Midbrain (tissue), 1 donor: ENCODE results near the gene TMEM51.
A peak's percentile ranks its signal among the peaks of the same experiment; 100 is the strongest.
"Not testable (repeated sequence)": the region's sequence is repeated elsewhere in the genome, so short reads cannot be mapped to it uniquely, and the experiment has no call there.

Experiments
- DNase-seq: peaks from one replicate; lab custom pipeline; 2025; lab: John Stamatoyannopoulos, UW

The TMEM51 gene

DNA sequence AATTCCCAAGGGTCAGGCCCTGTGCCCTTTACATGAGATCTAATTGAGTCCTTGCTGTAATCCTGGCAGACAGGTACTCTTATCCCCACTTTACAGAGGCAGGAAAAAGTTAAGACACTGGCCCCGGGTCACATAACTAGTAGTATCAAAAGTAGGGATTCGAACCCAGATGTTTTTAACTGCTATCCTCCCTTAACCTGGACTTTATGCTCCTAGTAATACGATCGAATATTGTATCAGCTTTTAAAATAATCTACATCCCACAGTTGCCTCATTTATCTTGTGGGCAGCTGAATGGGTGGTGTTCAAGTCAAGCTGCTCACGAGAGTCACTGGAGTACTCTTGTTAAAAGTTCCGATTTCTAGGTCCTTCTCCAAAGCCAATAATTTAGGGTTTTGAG lies 25.5 kb upstream of the TMEM51 start:
- no peak for DNase-seq

DNA sequence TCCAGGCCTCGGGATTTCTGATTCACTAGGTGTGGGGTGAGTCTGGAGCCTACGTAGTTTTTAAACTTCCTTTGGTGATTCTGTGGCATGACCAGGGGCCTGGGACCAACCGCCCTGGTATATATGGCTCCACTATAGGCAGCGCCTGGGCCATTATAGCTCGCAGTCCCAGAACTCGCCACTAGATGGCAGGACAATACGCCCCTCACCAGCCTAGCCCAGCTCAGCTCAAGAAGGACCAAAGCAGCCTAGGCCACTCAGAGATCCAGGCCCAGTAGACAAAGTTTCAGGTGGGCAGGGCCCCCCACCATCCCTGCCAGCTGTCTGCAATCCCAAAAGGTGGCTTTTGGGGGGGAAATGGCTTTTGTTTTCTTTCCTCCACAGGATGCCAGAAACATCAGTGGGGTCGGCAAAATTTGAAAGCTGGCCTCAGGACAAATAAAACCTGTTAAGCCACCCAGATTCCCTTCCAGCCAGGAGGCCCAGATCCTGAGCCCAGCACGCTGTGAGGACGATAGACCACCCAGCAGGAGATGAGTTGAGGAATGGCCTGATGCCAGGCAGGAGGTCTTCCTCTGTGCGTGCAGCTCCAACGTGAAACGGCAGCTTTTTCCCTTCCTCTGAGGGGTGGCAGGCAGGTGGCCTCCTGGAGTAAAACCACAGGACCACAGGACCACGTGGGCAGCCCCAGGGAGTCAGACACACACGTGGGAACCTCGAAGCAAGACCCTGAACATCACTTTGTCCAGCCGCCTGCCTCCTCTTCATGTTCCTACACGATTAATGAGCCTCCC lies 24.8 kb upstream of the TMEM51 start:
- peak; percentile 33 for DNase-seq

DNA sequence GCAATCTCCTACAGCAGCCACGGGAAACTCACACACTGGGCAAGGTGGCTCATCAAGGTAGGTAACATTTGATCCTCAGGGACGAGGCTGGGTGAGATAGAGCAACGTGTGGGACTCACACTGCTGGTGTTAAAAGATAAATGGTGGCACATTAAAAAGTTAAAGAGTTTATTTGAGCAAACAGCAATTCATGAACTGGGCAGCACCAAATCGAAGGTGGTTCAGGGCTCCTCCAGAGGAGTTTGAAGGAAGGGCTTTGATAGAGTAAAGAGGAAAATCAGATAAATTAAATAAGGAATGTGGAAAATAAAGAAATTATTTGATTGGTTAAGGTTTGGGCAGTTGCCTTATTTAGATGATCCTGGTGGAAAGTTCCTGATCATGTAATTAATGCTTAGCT lies 23.6 kb upstream of the TMEM51 start:
- DNase-seq, result no peak

DNA sequence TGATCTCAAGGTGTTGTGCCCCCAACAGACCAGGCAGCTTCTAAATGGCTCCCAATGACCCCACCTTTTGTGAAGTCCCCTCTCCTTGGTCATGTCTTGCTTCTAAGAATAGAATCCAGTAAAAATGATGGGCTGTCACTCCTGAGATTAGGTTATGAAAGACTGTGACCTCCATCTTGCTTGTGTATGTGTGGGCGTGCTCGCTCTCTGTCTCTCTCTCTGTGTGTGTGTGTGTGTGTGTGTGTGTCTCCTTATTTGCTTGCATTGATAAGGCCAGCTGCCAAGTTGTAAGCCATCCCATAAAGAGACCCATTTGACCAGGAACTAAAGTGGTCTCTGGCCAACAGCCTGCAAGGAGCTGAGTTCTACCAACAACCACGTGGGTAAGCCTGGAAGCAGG lies 22.9 kb upstream of the TMEM51 start:
- no peak for DNase-seq

DNA sequence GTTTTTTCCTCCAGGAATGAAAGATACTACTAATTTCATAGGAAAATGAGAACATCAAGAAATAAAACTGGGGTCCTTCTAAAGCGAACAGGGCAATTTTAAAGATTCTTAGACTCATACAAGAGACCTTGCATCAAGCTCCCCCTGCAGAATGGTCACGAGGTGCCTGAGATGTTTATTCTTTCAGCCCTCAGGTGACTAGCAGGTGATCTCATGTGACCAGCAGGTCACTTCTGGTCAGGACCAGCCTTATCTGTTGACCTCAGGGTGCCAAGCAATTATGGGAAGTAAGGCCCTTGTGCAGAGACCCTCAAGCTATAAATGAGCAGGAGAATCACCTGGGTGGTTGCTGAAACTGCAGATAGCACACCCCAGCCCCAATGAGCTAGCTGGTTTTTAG lies 20.6 kb upstream of the TMEM51 start:
- DNase-seq, result no peak

DNA sequence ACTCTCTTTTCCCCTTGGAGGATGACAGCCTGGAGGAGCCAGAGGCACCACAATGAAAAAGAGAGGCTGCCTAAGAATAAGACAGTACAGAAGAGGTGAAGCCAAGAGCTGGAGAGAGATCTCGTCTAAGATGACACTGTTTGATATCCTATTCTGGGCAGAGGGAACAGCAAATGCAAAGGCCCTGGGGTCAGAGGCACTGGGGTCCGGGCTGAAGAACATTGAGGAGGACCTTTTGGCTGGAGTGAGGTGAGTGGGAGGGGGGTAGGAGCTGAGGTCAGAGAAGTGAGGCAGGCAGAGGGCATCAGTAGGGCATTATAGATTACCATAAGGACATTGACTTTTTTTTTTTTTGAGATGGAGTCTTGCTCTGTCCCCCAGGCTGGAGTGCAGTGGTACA lies 19.3 kb upstream of the TMEM51 start:
- no peak for DNase-seq

DNA sequence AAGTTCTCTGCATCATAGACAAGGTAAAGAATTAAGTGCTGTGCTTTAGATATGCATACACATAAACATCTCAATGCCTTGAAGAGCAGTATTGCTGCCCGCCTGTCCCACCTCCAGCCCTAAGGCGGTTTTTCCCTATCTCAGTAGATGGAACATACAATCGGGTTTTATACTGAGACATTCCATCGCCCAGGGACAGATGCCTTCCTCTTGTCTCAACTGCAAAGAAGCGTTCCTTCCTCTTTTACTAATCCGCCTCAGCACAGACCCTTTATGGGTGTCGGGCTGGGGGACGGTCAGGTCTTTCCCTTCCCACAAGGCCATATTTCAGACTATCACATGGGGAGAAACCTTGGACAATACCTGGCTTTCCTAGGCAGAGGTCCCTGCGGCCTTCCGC lies 17.9 kb upstream of the TMEM51 start:
- DNase-seq, result not testable (repeated sequence)

DNA sequence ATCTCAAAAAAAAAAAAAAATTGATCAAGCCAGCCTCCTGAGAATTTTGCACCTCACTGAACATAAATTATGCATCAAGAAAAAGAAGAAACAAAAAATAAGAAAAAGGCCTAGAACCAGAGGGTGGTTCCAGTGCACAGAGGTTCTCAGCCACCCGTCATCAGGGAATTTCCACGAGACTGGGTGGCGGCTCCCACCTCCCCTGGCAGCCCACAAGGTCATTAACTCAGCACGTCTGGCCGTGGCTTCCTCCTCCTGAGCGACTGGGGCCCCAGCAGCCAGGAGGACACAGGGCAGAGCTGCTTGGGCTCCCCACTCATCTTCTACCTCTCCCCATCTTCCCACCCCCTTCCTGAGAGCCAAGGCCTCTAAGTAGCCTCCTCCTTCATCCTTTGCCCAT lies 15.7 kb upstream of the TMEM51 start:
- DNase-seq, result no peak

DNA sequence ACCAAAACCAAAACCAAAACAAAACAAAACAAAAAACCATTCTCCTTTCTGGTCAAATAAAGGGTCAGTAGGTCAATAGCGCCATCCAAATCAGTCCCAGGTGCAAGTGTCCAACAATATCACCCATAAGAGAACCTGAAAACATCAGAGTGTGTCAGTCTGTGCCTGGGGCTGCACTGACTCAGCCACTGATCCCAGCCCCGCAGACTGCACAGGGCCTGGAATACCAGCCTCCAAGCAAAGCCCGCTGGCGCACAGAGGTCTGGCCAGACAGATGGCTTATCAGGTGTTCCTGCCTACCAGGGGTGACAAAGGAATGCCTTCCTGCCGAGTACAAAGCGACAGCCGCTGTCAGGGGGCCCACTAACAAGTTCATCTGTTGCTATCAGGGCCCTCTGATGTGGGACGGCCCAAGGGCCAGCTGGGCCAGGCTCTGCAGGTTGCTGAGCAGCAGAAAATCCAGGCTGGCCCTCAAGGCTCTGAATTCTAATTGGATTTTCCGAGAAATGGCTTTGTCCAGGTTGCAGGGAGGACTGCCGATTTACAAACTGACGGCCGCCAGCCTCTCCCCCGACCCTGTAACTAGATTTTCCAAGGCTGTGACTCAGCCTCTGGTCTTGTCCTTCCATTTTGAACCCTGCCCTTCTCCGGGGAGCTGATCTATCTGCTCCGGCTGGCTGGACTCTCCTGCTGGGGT lies 13.7 kb upstream of the TMEM51 start:
- no peak for DNase-seq

DNA sequence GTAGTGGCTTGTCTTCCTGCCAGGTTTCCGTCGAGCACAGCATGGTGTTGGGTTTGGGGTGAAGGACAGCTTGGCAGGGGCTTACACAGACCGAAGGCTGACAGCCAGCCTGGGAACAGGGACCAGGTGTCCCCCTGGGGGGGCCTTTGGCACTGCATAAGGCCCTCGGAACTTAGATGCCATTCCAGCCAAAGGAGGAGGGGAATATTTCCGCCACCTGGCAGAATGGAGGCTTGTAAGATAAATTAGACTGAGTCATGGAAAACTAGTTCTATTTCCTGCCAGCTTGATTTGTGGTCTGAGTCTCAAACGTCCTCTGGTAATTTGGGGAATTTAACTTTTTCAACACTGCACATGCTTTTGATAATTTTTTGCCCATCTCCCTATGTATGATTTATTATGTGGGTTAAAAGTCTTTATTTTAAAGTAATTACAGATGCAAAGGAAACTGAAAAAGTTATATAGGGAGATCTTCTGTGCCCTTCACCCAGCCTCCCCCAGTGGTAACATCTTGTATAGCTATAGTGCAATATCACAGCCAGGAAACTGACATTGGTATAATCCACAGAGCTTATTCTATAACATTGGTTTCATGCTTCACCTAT lies 11.5 kb upstream of the TMEM51 start:
- DNase-seq, result no peak

DNA sequence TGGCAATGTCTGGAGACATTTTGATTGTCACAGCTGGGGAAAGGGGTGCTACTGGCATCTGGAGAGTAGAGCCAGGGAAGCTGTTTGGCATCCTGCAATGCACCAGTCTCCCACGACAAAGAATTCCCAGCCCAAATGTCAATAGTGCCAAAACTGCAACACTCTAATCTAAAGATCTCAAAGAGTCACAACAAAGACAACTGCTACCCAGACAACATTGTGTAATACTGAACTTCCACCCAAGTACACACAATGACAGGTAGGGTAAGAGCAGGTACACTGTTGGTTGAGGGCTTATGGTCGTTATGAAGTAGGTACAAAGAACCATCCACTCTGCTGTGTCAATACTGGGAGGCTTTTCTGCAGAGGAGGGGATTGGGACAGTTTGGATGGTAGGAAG lies 8.2 kb upstream of the TMEM51 start:
- DNase-seq, result no peak

DNA sequence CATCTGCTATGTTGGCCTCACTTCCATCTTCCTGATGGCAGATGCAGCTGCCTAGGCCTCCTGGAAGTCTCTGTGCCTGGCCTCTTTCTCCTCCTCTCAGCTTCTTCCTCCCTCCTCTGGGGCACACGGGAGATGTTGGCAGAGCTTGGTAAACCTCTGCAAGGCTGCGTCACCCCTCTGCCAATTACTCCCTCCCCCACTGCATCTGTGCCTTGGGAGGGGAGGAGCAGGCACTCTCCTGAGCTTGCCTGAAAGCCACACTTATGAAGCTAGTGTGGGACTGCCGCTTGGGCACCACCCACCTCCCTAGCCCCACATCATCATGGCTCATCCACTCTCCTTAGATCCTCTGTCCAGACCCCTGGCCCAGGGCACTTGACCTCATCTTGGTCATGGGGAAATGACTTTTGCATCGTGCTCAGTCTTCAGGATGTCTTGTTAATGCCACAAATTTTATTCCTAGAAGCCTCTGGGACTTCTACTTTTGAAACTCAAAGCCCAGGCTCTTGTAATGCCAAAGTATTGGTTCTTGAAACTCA lies 7.3 kb upstream of the TMEM51 start:
- no peak for DNase-seq

DNA sequence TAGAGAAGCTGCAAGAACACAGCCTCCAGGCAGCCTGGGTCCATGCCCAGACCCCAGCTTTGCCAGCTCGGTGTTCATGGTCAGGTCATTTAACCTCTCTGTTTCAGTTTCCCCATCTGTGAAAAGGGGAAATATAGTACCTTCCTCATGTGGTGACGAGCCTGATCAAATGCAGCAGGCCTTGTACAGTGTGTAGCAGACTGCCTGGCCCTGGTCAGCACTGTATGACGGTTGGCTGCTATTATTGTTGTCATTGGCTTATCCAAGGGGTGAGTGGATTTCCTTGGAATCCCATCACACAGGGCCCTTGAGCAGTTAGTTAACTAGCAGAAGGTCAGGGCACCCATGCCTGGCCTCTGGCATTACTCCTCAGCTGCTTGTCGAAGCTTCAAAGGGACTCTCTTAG lies 6.6 kb upstream of the TMEM51 start:
- DNase-seq, result no peak

DNA sequence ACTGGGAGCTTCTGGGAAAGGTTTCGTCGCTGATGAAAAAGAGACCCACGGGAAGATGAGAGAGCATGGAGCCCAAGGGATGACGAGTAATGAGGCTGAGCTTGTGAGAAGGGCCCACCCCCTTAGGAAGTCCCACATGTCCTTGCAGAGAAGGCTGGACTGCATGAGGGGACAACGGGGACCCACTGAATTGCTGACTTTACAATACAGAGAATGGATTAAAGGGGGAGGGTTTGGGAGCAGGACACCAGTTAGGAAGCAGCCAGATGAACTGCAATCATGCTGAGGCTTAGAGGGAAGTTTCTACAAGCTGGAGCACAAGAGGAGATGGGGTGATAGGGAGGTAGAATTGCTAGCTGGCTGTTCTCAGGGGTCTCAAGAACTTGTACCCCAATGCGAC lies 5.5 kb upstream of the TMEM51 start:
- DNase-seq, result no peak

DNA sequence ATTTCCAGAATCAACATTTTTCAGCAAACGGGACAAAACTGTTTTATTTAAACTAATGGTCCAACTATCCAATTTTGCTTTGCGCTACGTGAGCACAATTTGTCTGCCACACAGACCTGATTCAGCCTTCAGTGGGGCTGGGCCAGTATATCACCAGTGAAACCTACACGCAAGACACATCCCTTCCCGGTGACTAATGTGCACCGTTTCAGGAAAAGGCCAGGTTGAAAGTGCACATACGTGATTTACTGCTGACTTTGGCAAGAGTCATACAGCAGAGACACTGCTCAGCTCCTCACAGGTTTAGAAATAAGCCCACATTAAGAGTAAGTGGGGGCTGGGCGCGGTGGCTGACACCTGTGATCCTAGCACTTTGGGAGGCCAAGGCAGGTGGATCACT lies 5.1 kb upstream of the TMEM51 start:
- no peak for DNase-seq

DNA sequence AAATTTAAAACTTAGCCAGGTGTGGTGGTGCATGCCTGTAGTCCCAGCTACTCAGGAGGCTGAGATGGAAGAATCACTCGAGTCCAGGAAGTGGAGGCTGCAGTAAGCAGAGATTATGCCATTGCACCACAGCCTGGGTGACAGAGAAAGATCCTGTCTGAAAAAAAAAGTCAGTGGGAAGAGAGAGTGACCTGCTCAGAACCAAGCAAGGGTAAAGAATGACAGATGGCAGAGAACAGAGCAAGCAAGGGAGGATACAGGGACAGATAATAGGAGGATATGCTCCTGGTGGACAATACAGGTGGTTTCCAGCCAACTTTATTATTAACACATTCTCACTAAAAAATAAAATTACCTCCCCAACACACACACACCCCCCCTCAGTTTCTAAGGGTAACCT lies 4.6 kb upstream of the TMEM51 start:
- no peak for DNase-seq

DNA sequence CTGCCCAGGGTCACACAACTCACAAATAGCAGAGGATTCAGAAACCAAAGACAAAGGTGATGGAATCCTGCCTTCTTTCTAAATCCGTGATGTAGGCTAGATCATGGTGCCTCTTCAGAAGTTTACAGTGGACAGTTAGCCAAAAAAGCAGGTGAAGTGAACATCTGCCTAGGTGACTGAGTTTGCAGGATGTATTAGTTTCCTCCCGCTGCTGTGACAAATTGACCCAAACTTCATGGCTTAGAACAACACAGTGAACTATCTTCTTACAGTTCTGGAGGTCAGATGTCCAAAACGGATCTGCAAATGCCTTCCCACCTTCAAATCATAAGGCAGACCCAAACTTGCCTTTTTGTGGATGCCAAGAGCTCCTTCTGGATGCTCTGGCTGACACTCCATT lies 3.2 kb upstream of the TMEM51 start:
- no peak for DNase-seq

DNA sequence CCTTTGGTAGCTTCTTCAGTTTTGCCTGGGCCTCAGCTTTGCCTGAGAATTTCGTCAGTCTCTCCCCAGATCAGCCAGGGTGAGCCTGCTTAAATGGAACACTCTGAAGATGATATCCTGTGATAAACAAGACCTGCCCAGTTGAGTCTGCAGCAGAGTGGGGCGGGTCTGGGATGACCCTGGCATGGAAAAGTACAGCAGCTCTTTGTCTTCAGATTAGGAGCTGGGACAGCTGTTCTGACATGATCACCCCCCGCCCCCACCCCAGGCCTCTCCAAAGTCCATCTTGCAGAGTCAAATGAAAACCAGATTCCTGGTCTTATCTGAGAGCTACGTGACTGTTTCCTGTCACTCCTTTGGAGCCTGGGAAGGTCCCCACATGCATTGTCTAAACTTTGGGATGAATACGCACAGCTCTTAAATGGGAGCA lies 2.2 kb upstream of the TMEM51 start:
- DNase-seq, result no peak

DNA sequence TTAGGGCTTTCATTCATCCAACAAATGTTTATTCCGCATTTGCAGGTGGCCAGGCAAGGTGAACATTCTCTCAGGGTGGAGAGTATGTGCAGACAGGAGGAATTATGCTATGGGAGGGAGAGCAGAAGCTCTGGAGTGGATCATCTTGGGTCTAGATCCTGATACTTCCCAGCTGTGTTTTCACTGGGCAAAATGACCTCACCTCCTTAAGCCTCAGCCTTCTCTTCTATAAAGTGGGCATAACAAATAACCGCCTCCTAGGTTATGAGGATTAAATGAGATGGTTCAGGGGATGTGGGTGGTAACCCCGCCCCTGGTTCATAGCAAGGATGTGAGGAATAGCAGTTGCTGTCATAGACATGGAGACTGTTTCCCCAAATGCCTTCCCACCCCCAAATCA lies 1.7 kb upstream of the TMEM51 start:
- no peak for DNase-seq

DNA sequence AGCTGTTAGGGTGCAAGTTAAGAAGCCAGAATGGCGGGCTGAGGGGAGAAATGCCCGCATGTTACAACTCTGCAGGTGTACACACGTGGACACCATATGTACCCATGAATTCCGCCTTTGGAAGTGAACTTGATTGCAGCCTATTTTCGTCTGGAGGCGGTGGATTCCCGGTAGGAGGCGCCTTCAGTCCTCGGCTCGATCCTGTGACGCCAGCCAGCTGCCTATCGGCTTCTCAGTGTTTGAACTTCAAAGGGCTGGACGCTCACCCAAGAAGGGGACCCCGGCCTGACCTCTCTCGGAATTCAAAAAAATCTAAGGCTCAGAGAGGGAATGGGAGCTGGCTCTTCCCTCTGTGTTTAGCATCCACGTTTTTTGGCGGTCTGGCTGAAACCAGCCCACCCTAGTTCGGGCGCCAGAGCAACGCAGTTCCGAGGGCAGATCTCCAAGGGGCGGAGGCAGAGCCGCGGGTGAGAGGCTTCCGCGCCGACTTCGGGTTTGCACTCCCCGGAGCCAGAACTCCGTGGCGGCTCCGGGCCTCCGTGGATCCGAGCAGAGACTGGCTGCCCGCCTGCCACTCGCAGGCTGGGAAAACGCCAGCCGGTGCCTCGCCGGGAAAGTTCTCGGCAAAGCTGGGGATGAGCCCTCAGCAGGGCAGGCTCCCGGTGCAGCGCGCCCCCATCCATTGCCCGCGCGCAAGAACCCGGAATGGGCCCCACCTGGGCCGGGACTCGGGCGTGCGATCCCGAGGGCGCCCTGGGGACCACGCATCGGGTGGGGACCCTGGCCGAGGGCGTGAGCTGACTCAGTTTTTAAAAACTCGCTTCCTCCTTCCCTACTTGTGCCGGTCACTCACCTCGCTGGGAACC lies 996 bp upstream of the TMEM51 start:
- DNase-seq, result peak; percentile 73

DNA sequence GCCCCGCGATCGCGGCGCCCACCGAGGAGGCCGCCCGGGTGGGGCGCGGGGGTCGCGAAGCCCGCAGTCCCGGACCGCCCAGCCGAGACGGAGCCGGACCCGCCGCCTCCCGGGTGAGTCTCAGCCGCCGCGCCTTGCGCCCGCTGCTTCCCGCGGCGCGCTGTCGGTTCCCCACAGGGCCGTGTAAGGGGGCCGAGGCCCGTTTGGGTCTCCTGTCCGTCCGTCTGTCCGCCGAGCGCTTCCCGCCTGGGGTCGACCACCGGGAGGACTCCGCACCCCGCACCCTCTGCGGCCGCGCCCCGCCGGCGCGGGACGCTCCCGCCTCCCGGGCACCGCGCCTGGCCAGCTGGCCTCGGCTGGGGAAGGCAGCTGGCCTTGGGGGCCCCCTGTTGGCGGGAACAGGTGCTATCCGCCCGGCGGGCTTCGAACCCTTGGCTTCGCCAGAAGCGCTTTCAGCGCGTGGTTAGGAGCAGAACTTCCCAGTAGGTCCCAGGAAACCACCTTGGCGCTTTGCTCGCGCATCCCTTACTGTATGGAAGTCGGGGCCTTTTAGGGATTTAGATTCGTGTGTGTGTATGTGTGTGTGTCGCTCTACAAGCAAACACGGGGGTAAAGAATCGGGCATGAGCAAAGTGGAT lies 414 bp downstream of the TMEM51 start:
- DNase-seq, result peak; percentile 15
